Measurements from ENCODE around the gene KCNK7.

DNA sequence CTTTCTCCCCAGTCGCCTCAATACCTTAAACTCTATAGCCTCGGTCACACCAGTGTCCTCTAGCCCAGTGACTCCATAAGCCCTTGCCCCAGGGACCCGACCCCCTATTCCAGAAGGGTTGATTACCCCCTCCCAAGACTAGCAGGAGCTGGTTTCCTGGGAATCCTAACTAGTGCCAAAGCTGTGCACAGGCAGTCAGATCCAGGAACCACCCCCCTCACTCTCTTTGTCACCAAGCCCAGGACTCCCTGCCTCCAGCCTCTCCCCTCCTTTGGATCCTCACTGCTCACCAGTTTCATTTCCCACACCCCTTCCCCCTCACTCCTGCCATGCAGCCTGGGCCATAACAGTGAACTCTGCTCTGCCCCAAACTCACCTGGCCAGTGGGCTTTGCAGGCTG lies 47.2 kb downstream of the KCNK7 start:
- TF ChIP-seq FOXP2 (optimal IDR thresholded peaks at IDR 0.05; ENCODE audit: borderline replicate concordance, extremely low read depth, extremely low read length, insufficient read depth), result no peak
- TF ChIP-seq, protein P1, sequence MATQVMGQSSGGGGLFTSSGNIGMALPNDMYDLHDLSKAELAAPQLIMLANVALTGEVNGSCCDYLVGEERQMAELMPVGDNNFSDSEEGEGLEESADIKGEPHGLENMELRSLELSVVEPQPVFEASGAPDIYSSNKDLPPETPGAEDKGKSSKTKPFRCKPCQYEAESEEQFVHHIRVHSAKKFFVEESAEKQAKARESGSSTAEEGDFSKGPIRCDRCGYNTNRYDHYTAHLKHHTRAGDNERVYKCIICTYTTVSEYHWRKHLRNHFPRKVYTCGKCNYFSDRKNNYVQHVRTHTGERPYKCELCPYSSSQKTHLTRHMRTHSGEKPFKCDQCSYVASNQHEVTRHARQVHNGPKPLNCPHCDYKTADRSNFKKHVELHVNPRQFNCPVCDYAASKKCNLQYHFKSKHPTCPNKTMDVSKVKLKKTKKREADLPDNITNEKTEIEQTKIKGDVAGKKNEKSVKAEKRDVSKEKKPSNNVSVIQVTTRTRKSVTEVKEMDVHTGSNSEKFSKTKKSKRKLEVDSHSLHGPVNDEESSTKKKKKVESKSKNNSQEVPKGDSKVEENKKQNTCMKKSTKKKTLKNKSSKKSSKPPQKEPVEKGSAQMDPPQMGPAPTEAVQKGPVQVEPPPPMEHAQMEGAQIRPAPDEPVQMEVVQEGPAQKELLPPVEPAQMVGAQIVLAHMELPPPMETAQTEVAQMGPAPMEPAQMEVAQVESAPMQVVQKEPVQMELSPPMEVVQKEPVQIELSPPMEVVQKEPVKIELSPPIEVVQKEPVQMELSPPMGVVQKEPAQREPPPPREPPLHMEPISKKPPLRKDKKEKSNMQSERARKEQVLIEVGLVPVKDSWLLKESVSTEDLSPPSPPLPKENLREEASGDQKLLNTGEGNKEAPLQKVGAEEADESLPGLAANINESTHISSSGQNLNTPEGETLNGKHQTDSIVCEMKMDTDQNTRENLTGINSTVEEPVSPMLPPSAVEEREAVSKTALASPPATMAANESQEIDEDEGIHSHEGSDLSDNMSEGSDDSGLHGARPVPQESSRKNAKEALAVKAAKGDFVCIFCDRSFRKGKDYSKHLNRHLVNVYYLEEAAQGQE (IDR thresholded peaks at IDR 0.05; ENCODE audit: insufficient read depth in 1 of 2, low read depth in 2 of 2, low read length in 2 of 2), result no peak

Measured in PFSK-1 (cell line).